HG03575 (cell line): ENCODE measurements around the gene MAPRE3.

Experiments used
- ATAC-seq: cut with Tn5 transposase; IDR thresholded peaks from one replicate; pipeline ENCODE4 v1.9.1; 2021; ENCODE audit not compliant: unreplicated experiment, insufficient number of reproducible peaks, low FRiP score; ENCODE audit errors: extremely low read depth

The MAPRE3 gene

GRCh38 chr2:27051902-27052645 lies 81.6 kb downstream of the MAPRE3 start:
- ATAC-seq: no peak

- ATAC-seq: no peak
These were observed 82.9 kb downstream of the MAPRE3 start for GRCh38 chr2:27053321-27053720.

DNA sequence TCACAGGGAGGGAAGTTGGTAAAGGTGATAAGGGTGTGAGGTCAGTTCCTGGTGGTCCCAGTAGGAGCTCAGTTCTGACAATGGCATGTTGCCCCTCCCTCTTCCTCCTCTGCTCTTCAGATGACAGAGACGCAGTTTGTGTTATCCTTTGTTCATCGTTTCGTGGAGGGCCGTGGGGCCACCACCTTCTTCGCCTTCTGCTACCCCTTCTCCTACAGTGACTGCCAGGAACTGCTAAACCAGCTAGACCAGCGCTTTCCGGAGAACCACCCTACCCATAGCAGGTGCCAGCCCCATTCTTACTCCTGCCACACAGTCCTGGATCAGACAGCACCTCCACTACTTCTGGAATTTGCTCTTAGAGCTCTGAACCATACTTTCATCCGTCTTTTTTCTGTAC lies 83.3 kb downstream of the MAPRE3 start:
- no peak for ATAC-seq

DNA sequence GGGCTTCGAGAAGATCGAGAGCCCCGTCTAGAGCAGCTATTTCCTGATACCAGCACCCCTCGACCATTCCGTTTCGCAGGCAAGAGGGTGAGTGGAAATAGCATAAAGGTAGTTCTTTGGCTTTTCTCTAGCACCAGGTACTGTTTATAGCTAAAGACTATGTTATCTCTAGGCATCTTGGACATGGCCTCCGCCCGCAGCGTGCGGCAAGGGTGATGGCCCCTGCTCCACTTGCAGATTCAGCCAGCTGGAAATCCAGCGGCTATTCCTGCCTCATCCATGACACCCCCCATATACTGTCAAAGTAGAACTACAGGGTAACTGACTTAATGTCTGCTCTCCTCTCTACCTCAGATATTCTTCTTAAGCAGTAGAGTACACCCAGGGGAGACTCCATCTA lies 84.3 kb downstream of the MAPRE3 start:
- ATAC-seq: no peak

GRCh38 chr2:27057184-27057583 lies 86.7 kb downstream of the MAPRE3 start:
- ATAC-seq: no peak

GRCh38 chr2:27058210-27058609 lies 87.8 kb downstream of the MAPRE3 start:
- no peak for ATAC-seq

DNA sequence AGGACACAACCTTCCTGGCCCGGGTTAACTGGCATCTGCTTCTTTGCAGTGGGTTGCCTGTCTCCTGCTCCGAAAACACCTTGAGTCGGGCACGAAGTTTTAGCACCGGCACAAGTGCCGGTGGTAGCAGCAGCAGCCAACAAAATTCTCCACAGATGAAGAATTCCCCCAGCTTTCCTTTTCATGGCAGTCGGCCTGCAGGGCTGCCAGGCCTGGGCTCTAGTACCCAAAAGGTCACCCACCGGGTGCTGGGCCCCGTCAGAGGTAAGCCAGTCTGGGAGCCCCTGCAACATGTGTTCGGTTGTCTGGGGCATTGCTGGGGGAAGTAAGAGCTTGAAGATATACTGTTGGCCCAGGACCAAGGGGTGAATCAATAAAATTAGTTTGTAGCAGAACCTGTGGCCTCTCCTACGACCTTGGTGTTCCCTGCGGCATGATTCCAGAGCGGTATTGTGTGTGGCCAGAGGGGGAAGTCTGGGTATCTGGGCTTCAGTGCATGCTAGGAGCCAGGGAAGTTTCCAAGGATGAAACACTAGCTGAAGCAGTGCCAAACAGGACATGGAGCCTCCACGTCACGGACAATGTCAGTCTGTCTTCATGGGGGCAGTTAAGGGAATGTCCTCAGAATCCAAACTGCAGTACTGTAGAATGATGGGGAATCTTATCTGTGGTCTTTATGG lies 88.8 kb downstream of the MAPRE3 start:
- no peak for ATAC-seq

DNA sequence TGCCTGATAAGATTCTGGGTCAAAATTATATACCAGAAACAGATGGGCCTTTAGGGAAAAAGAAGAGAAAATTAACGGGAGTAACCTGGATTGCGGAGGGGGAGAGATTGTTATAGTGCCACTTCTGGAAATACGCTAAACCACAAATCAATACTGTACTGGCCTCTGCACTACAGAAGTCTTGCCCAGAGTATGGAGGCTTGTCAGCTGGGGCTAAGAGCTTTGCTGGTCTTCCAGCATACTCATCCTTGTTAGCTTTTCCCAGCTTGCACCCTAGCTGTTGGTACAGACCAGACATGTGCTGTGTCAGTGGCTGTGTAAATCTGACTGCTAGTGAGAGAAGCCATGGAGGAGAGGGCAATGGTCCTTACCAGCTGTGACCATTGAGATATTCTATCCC lies 89.9 kb downstream of the MAPRE3 start:
- no peak for ATAC-seq

GRCh38 chr2:27065128-27065527 lies 94.7 kb downstream of the MAPRE3 start:
- no peak for ATAC-seq

- no peak for ATAC-seq
These were observed 96.9 kb downstream of the MAPRE3 start for GRCh38 chr2:27067385-27067784.

- ATAC-seq: no peak
These were observed 99.0 kb downstream of the MAPRE3 start for GRCh38 chr2:27069436-27069835.

- no peak for ATAC-seq
These were observed 99.7 kb downstream of the MAPRE3 start for GRCh38 chr2:27069961-27070618.

GRCh38 chr2:27070653-27071276 lies 100.3 kb downstream of the MAPRE3 start:
- ATAC-seq: no peak

DNA sequence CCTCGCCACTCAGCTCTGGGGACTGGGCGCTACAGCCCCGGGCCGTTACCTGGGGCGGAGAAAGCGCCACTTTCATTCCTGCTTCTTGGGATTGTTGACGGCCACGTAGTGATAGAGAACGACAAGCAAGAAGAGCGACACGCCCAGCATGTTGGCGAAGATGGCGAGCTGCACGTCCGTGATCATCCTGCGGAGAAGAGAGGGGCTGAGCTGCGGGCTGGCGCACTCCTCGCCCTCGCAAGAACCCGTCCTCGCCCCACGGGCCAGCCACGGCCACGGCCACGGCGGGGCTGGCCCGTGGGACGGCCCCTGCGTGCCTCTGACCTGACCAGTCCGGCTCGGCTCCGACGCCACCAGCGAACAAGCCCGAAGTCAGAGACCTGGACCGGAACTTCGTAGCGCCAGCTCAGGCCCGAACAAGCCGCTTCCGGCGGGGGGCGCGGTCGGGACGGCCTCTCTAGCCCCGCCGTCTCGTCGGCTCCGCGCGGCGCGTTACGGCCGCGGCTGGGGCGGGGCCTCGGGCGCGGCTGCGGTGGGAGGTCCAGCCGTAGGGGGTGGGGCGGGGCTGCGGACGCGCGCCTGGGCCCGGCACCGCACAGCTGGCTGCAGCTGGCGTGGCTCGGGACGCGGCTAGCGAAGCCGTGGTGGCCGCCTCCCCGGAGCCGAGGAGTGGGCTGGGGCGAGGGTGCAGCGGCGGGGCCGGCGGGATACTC lies 101.0 kb downstream of the MAPRE3 start, which contains the start of gene OST4:
TSS of gene OST4 (minus strand) at position 378 of the 713 bp plus-strand sequence.
- ATAC-seq: no peak

DNA sequence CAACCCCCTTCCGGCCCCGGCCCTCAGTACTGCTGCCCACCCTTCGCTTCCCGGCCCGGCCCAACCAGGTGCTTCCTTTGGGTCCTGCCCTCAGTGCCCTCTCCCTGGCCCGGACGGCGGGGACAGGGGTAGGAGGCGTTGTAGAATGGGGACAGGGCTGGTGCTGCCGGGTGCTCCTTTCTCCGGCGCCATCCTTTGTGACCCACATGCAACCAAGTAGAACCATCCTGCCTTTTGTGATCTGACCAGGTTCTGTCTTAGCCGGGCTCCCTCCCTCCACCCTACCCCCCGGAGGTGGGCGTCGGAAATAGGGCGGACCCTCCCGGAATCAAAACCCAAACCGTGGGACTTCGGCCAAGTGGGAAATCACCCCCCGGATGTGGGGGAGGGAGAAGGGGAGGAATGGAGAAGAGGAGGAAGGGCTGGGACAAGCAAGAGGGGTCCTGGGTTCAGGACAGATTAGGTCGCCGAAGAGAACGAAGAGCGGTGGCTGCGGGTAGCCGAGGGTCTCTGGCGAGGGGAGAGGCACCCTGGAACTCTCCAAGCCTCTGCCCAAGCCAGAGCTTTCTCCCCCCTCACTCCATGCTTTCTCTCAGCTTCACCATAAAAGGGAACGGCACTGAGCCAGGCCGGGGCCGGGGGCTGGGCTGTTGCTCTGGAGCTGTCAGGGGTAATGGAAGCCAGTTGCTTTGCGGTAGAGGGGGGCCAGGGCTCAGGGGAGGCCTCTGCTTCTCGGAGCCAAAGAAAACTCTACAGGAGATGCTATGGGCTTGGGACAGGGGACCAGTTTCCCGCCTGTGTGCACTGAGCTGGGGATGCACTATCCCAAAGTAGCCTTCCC lies 101.8 kb downstream of the MAPRE3 start:
- no peak for ATAC-seq

- ATAC-seq: no peak
These were observed 102.5 kb downstream of the MAPRE3 start for GRCh38 chr2:27072920-27073319.

GRCh38 chr2:27073782-27074181 lies 103.3 kb downstream of the MAPRE3 start:
- ATAC-seq: no peak
